Measurements from ENCODE around the gene B9D2. TPM values are rescaled to one million over a fixed set of nuclear protein-coding genes. Genes with fewer than 3 reads are reported as not detected.
A peak's percentile ranks its signal among the peaks of the same experiment; 100 is the strongest.

The B9D2 gene
- total RNA-seq, 1 donor from 2014 or later = 2.5 TPM

- Histone ChIP-seq H3K4me3 (peak overlapping the region; percentile 76), H3K9me3 (replicated peaks) (no peaks in the 10 kb centered on the region), H3K27me3 (ENCODE audit: low read depth) (no peaks in the 10 kb centered on the region), H3K36me3 (no peaks in the 10 kb centered on the region), H3K27ac (replicated peaks) (peak overlapping the region; percentile 97), H3K4me1 (peaks cover 13% of the 10 kb centered on the region)
- intact Hi-C loops (cut with micrococcal nuclease) = no loop called here
- DNase-seq = no peak
- TF ChIP-seq CTCF (IDR thresholded peaks at IDR 0.05; ENCODE audit: borderline replicate concordance) = no peak
Measured at GRCh38 chr19:41364524-41365391, 809 bp upstream of the B9D2 start.

- peak overlapping the region; percentile 97 for H3K27ac ChIP-seq (replicated peaks)
- H3K4me1 ChIP-seq = peaks cover 13% of the 10 kb centered on the region
- no peak for TF ChIP-seq CTCF (IDR thresholded peaks at IDR 0.05; ENCODE audit: borderline replicate concordance)
- no peaks in the 10 kb centered on the region for H3K9me3 ChIP-seq (replicated peaks)
- H3K27me3 ChIP-seq (ENCODE audit: low read depth) = no peaks in the 10 kb centered on the region
- H3K36me3 ChIP-seq = no peaks in the 10 kb centered on the region
- intact Hi-C loops (cut with micrococcal nuclease) = no loop called here
- H3K4me3 ChIP-seq = peak overlapping the region; percentile 76
- DNase-seq = no peak
Measured at GRCh38 chr19:41363371-41363752, 587 bp downstream of the B9D2 start.

GRCh38 chr19:41362143-41362847 is 1.7 kb downstream of the B9D2 start:
- H3K36me3 ChIP-seq = no peaks in the 10 kb centered on the region
- no peak overlapping the region for H3K4me3 ChIP-seq
- no peak for TF ChIP-seq CTCF (IDR thresholded peaks at IDR 0.05; ENCODE audit: borderline replicate concordance)
- H3K27ac ChIP-seq (replicated peaks) = no peak overlapping the region
- no peaks in the 10 kb centered on the region for H3K27me3 ChIP-seq (ENCODE audit: low read depth)
- peaks cover 13% of the 10 kb centered on the region for H3K4me1 ChIP-seq
- DNase-seq = no peak
- intact Hi-C loops (cut with micrococcal nuclease) = no loop called here
- H3K9me3 ChIP-seq (replicated peaks) = no peaks in the 10 kb centered on the region

- intact Hi-C loops (cut with micrococcal nuclease) = no loop called here
- no peaks in the 10 kb centered on the region for H3K36me3 ChIP-seq
- no peak for TF ChIP-seq CTCF (IDR thresholded peaks at IDR 0.05; ENCODE audit: borderline replicate concordance)
- H3K4me1 ChIP-seq = peaks cover 27% of the 10 kb centered on the region
- no peaks in the 10 kb centered on the region for H3K27me3 ChIP-seq (ENCODE audit: low read depth)
- H3K4me3 ChIP-seq = no peak overlapping the region
- H3K9me3 ChIP-seq (replicated peaks) = no peaks in the 10 kb centered on the region
- H3K27ac ChIP-seq (replicated peaks) = no peak overlapping the region
- no peak for DNase-seq
Measured at GRCh38 chr19:41359741-41360140, 4.2 kb downstream of the B9D2 start.

- no peak for DNase-seq
- intact Hi-C loops (cut with micrococcal nuclease) = no loop called here
Measured at GRCh38 chr19:41357746-41358145, 6.2 kb downstream of the B9D2 start.

More at GRCh38 chr19:41357746-41358145, 6.2 kb downstream of the B9D2 start:
- Histone ChIP-seq H3K27ac (replicated peaks) (no peak overlapping the region), H3K9me3 (replicated peaks) (no peaks in the 10 kb centered on the region), H3K27me3 (ENCODE audit: low read depth) (peaks cover 4% of the 10 kb centered on the region), H3K36me3 (no peaks in the 10 kb centered on the region), H3K4me1 (peaks cover 36% of the 10 kb centered on the region), H3K4me3 (no peak overlapping the region)
- TF ChIP-seq CTCF (IDR thresholded peaks at IDR 0.05; ENCODE audit: borderline replicate concordance) = no peak

Data from left ventricle myocardium inferior (tissue), 1 donor.